Measurements from ENCODE around the gene C14orf132.

- TF ChIP-seq CTCF (IDR thresholded peaks at IDR 0.05) (no peak), POLR2A (IDR thresholded peaks at IDR 0.05) (no peak)
Observed at GRCh38 chr14:96016501-96017160, 22.5 kb upstream of the C14orf132 start.
